ENCODE data around the gene PITPNB. TPM values are rescaled to one million over a fixed set of nuclear protein-coding genes. Genes with fewer than 3 reads are reported as not detected.

Gene PITPNB
- total RNA-seq, 4 donors from 2014 or later = 12.1 to 18.7 (median 16.1) TPM

- Histone ChIP-seq H3K9me3 (no peaks in the 10 kb centered on the region), H3K4me1 (peaks cover 40 to 49% of the 10 kb centered on the region in 2 donors), H3K36me3 (peaks cover 0 to 10% of the 10 kb centered on the region in 2 donors), H3K27me3 (no peaks in the 10 kb centered on the region), H3K27ac (peak overlapping the region; percentile 77 to 88 (median 80)), H3K4me3 (no peak overlapping the region)
- in situ Hi-C loops (cut with MboI; ENCODE audit: low sequenced_read_pairs in 4 of 4) (no loop called here), intact Hi-C loops (cut with DNase I; ENCODE audit: low total_unique reads) (loop anchor here (5.0 to 10.0 kb wide), 3 partner anchors 151 to 577 kb away; no protein-coding TSS in a partner anchor)
- TF ChIP-seq, protein P1, sequence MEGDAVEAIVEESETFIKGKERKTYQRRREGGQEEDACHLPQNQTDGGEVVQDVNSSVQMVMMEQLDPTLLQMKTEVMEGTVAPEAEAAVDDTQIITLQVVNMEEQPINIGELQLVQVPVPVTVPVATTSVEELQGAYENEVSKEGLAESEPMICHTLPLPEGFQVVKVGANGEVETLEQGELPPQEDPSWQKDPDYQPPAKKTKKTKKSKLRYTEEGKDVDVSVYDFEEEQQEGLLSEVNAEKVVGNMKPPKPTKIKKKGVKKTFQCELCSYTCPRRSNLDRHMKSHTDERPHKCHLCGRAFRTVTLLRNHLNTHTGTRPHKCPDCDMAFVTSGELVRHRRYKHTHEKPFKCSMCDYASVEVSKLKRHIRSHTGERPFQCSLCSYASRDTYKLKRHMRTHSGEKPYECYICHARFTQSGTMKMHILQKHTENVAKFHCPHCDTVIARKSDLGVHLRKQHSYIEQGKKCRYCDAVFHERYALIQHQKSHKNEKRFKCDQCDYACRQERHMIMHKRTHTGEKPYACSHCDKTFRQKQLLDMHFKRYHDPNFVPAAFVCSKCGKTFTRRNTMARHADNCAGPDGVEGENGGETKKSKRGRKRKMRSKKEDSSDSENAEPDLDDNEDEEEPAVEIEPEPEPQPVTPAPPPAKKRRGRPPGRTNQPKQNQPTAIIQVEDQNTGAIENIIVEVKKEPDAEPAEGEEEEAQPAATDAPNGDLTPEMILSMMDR (IDR thresholded peaks at IDR 0.05 in 4 of 5, conservative IDR thresholded peaks at IDR 0.05 in 1 of 5) = no peak
- no peak for TF ChIP-seq POLR2A (IDR thresholded peaks at IDR 0.05)
- DNase-seq (no peak), ATAC-seq (no peak)
Measured at GRCh38 chr22:27867953-27868731, 50.9 kb downstream of the PITPNB start.

DNA sequence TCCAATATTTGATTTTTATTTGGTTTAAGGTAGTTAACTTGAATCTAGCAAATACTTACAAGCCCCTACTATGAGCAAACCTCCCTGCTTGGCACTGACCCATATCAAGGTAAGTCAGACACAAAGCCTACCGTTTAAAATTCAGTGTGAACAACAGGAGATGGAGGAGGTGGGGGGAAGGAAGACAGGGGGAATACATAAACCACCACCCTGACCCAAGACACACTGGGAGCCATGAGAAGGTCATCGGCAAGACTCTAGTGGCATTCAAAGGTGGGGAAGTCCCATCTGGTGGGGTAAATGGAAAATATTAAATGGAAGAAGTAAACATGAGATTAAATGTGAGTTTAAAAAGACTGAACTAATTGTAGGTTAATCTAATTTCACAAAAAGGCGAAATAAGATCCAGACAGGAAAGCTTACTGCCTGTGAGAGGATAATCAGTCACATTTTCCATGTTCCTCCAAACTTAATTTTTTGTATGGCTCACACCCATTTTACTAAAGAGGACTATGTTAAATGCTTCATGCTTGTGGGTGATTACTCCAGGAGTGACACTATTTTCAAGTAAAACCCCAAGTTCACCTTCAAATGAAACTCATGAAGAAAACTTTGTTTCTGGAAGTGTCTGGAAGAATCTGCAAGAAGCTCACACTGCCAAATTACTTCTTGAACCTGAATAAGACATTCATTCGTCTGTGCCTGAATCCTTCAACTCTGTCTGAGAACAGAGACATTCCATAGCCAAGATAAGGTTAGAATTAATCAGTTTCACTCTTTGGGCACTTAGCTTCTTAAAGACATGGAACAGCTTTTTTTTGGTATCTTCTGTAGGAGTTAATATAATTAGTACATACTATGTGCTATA, 51.7 kb downstream of the PITPNB start:
- Histone ChIP-seq H3K27me3 (no peaks in the 10 kb centered on the region), H3K36me3 (peaks cover 0 to 2% of the 10 kb centered on the region in 2 donors), H3K27ac (peak overlapping the region; percentile 77 to 88 (median 80)), H3K9me3 (no peaks in the 10 kb centered on the region), H3K4me3 (peak overlapping the region in 2 of 4 donors; percentile 5 to 16), H3K4me1 (peaks cover 42 to 47% of the 10 kb centered on the region in 2 donors)
- TF ChIP-seq, protein P1 (IDR thresholded peaks at IDR 0.05 in 4 of 5, conservative IDR thresholded peaks at IDR 0.05 in 1 of 5) = no peak
- TF ChIP-seq POLR2A (IDR thresholded peaks at IDR 0.05) = no peak
- intact Hi-C loops (cut with DNase I; ENCODE audit: low total_unique reads) = loop anchor here (5.0 to 10.0 kb wide), 3 partner anchors 150 to 577 kb away; no protein-coding TSS in a partner anchor
- in situ Hi-C loops (cut with MboI; ENCODE audit: low sequenced_read_pairs in 4 of 4) = no loop called here
- DNase-seq (no peak), ATAC-seq (peak; percentile 28 to 32)

DNA sequence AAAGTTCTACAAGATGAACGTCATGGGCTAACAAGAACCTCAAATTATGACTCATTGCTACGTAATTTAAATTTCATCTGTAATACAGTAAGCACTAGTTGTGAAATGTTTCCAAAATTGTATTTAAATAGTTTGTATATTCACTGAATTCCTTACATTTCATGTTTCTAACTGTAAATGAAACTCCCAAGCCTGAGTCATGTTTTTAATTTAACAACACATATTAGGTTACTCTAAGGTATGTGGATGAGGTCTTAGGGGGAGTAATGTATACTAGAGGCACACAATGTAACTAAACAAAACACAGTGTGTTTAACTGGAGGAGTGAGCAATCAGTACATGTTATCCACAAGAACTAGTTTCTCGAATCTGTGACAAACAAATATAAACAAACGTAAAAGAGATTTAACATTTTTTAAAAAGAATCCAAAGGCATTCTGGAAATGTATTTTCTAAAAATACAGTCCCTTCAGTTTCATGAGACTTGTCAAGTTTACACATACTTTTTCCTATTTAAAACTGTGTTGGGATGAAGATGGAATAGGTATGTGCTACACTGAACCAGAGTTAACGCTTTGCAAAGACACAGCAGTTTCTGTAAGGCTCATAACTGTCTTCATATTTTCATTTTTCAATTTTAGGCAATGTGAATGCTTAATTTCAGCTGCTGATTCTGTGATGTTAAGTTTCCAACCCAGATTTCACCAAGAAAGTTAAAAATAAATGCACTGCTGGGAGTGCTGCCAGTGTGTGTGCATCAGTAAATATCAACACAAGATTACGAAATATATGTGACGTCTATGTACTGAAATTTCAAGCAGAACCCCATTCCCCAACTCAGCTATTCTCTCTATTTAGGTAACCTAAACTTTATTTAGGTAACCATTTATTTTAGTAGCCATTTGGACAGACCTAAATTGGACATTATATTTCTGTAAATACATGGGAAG, 52.6 kb downstream of the PITPNB start:
- DNase-seq = peak; percentile 63 to 65
- peak; percentile 80 to 89 for ATAC-seq
- intact Hi-C loops (cut with DNase I; ENCODE audit: low total_unique reads) (loop anchor here (5.0 to 10.0 kb wide), 3 partner anchors 149 to 578 kb away; no protein-coding TSS in a partner anchor), in situ Hi-C loops (cut with MboI; ENCODE audit: low sequenced_read_pairs in 4 of 4) (no loop called here)
- H3K9me3 ChIP-seq = no peaks in the 10 kb centered on the region
- no peaks in the 10 kb centered on the region for H3K27me3 ChIP-seq
- peak overlapping the region; percentile 77 to 88 (median 80) for H3K27ac ChIP-seq
- no peaks in the 10 kb centered on the region for H3K36me3 ChIP-seq
- H3K4me1 ChIP-seq = peaks cover 42 to 47% of the 10 kb centered on the region in 2 donors
- H3K4me3 ChIP-seq = peak overlapping the region in 3 of 4 donors; percentile 5 to 16 (median 7)
- TF ChIP-seq POLR2A (IDR thresholded peaks at IDR 0.05) = no peak
- TF ChIP-seq, protein P1 (IDR thresholded peaks at IDR 0.05 in 4 of 5, conservative IDR thresholded peaks at IDR 0.05 in 1 of 5) = no peak

GRCh38 chr22:27865496-27865895, 53.6 kb downstream of the PITPNB start:
- no peaks in the 10 kb centered on the region for H3K36me3 ChIP-seq
- H3K4me1 ChIP-seq = peaks cover 42 to 47% of the 10 kb centered on the region in 2 donors
- no peaks in the 10 kb centered on the region for H3K9me3 ChIP-seq
- no peak for DNase-seq
- H3K27ac ChIP-seq = peak overlapping the region; percentile 77 to 88 (median 80)
- in situ Hi-C loops (cut with MboI; ENCODE audit: low sequenced_read_pairs in 4 of 4) = no loop called here
- TF ChIP-seq, protein P1 (IDR thresholded peaks at IDR 0.05 in 4 of 5, conservative IDR thresholded peaks at IDR 0.05 in 1 of 5) = no peak
- TF ChIP-seq POLR2A (IDR thresholded peaks at IDR 0.05) = no peak
- no peaks in the 10 kb centered on the region for H3K27me3 ChIP-seq
- intact Hi-C loops (cut with DNase I; ENCODE audit: low total_unique reads) = loop anchor here (5.0 to 10.0 kb wide), 3 partner anchors 148 to 579 kb away; no protein-coding TSS in a partner anchor
- no peak overlapping the region for H3K4me3 ChIP-seq
- ATAC-seq = no peak

Measured in gastrocnemius medialis (tissue), 4 donors.